Nephron progenitor cell (in vitro differentiated cells): Measurements from ENCODE around the gene NAT14.

Experiments
- DNase-seq: peaks from one replicate; pipeline ENCODE4 v3.0.0; 2021
- H3K27ac Mint-ChIP-seq: 2 replicates; pipeline ENCODE4 v1.8.0; 2021; ENCODE audit warnings: mild to moderate bottlenecking, moderate library complexity, mixed read lengths
- H3K27me3 Mint-ChIP-seq: 2 replicates; pipeline ENCODE4 v1.8.0; 2021; ENCODE audit warnings: mild to moderate bottlenecking, low read depth, mixed read lengths; ENCODE audit not compliant: poor library complexity
- H3K36me3 Mint-ChIP-seq: 2 replicates; pipeline ENCODE4 v1.8.0; 2021; ENCODE audit warnings: low read depth, mixed read lengths
- H3K4me1 Mint-ChIP-seq: 2 replicates; pipeline ENCODE4 v1.8.0; 2021; ENCODE audit warnings: mixed read lengths
- H3K4me3 Mint-ChIP-seq: 2 replicates; pipeline ENCODE4 v1.8.0; 2021; ENCODE audit warnings: mild to moderate bottlenecking, moderate library complexity, mixed read lengths
- H3K9me3 Mint-ChIP-seq: 2 replicates; pipeline ENCODE4 v1.8.0; 2021; ENCODE audit warnings: mild to moderate bottlenecking, moderate library complexity, mixed read lengths
- TF ChIP-seq, protein P1 (sequence below): fragments of 200-600 bp; sonication (generic); IDR thresholded peaks from 2 replicates; pipeline ENCODE4 v1.5.0; 2021; ENCODE audit warnings: antibody characterized with exemption

NAT14 gene

DNA sequence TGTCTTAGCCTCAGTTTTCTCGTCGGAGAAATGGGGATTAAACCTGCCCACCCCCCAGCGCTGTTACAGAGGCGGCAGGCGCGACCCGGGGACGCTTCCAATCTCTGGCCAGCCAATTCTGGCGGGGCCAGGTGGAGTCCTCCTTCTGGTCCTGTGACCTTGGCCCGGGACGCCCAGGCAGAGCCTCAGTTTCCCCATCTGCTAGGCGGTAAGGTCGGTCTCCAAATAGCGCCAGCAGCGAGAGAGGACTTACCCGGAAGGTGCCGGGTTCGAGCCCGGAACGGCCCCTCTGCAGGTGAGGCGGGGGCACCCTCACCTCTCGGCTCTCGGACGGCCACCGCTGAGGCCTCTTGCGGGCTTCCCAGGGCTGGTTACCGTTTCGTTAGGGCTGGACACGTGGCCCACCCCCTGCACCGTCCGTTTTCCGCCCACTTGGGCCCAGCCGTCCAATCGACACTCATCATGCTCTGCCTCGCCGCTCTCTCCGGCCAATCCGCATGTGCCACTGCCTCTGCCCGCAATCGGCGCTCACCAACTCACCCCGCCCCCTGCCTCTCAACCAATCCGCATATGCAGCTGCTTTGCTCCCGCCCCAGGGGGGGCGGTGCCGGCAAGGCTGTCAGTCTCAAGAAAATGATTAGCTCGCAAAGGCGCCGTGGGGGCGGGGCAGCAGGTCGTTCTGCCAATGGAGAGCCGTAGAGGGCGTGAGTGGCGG, 23.6 kb upstream of the NAT14 start, which contains the start of gene ISOC2:
ISOC2 (minus strand) TSS at position 384 of the 715 bp plus-strand sequence. CDS start 5,156 bp downstream, outside the sequence.
- Mint-ChIP-seq H3K4me3 (peak within 1 kb of the TSS; percentile 85), H3K4me1 (peaks cover 49% of the 10 kb centered on the region), H3K9me3 (no peaks in the 10 kb centered on the region), H3K36me3 (peaks cover 5% of the 10 kb centered on the region), H3K27ac (peak within 1 kb of the TSS; percentile 72), H3K27me3 (peaks cover 44% of the 10 kb centered on the region)
- DNase-seq: peak; percentile 100
- TF ChIP-seq, protein P1, sequence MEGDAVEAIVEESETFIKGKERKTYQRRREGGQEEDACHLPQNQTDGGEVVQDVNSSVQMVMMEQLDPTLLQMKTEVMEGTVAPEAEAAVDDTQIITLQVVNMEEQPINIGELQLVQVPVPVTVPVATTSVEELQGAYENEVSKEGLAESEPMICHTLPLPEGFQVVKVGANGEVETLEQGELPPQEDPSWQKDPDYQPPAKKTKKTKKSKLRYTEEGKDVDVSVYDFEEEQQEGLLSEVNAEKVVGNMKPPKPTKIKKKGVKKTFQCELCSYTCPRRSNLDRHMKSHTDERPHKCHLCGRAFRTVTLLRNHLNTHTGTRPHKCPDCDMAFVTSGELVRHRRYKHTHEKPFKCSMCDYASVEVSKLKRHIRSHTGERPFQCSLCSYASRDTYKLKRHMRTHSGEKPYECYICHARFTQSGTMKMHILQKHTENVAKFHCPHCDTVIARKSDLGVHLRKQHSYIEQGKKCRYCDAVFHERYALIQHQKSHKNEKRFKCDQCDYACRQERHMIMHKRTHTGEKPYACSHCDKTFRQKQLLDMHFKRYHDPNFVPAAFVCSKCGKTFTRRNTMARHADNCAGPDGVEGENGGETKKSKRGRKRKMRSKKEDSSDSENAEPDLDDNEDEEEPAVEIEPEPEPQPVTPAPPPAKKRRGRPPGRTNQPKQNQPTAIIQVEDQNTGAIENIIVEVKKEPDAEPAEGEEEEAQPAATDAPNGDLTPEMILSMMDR: no peak

DNA sequence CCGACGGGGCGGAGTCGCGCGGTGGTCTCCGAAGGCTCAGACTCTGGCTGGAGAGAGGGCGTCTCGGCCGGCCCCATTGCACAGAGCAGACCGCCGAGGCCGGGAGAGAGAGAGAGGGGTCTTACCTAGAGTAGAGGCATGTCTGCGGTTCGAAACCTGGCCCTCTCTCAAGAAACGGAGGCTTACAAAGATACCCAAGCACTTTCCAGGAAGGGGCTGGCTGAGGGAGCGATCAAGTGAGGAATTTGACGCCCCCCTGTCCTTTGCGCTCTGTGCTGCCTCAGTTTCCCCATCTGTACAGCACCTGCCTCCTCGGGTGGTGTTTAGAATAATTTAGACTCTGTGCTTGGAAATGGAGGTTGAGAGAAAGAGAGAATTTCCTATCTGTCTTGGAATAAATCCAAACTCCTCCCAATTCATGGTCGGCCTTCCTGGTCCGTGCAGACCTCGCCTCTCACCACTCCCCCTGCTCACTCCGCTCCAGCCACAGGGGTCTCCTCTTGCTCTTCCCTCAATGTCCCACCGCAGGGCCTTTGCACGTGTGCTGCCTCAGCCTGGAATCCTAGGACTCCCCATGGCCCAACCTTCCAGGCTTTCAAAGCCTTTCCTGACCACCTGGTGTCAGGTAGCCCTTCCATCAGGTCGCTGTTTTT, 22.9 kb upstream of the NAT14 start:
- Mint-ChIP-seq H3K4me3 (peak overlapping the region; percentile 85), H3K4me1 (peaks cover 53% of the 10 kb centered on the region), H3K27ac (no peak overlapping the region), H3K9me3 (no peaks in the 10 kb centered on the region), H3K27me3 (peaks cover 51% of the 10 kb centered on the region), H3K36me3 (no peaks in the 10 kb centered on the region)
- no peak for DNase-seq
- TF ChIP-seq, protein P1: no peak

- Mint-ChIP-seq H3K9me3 (no peaks in the 10 kb centered on the region), H3K4me3 (peak overlapping the region; percentile 85), H3K27ac (no peak overlapping the region), H3K36me3 (no peaks in the 10 kb centered on the region), H3K27me3 (peaks cover 54% of the 10 kb centered on the region), H3K4me1 (peaks cover 56% of the 10 kb centered on the region)
- no peak for DNase-seq
- TF ChIP-seq, protein P1: no peak
These were observed 22.3 kb upstream of the NAT14 start for GRCh38 chr19:55462722-55463121.

GRCh38 chr19:55463583-55464031, 21.4 kb upstream of the NAT14 start:
- Mint-ChIP-seq H3K4me1 (peaks cover 53% of the 10 kb centered on the region), H3K36me3 (no peaks in the 10 kb centered on the region), H3K9me3 (no peaks in the 10 kb centered on the region), H3K27me3 (peaks cover 59% of the 10 kb centered on the region), H3K4me3 (no peak overlapping the region), H3K27ac (no peak overlapping the region)
- TF ChIP-seq, protein P1: no peak
- no peak for DNase-seq

- peaks cover 62% of the 10 kb centered on the region for H3K27me3 Mint-ChIP-seq
- H3K27ac Mint-ChIP-seq: no peak overlapping the region
- TF ChIP-seq, protein P1: no peak
- H3K36me3 Mint-ChIP-seq: no peaks in the 10 kb centered on the region
- no peak for DNase-seq
- no peaks in the 10 kb centered on the region for H3K9me3 Mint-ChIP-seq
- peaks cover 49% of the 10 kb centered on the region for H3K4me1 Mint-ChIP-seq
- no peak overlapping the region for H3K4me3 Mint-ChIP-seq
These were observed 20.8 kb upstream of the NAT14 start for GRCh38 chr19:55464039-55464661.
